GM19240 (cell line): ENCODE data around the gene TMOD1.
A peak's percentile ranks its signal among the peaks of the same experiment; 100 is the strongest.
"Not testable (repeated sequence)": the region's sequence is repeated elsewhere in the genome, so short reads cannot be mapped to it uniquely, and the experiment has no call there.

Experiments
- DNase-seq: peaks from one replicate; pipeline ENCODE4 v3.0.0; 2011; ENCODE audit warnings: low spot score; ENCODE audit not compliant: insufficient read length

The TMOD1 gene

GRCh38 chr9:97594381-97594921 is 93.0 kb downstream of the TMOD1 start:
- DNase-seq: no peak

- no peak for DNase-seq
These were observed 95.4 kb downstream of the TMOD1 start for GRCh38 chr9:97596906-97597305.

- DNase-seq: peak; percentile 55
These were observed 97.2 kb downstream of the TMOD1 start for GRCh38 chr9:97598461-97599288.

GRCh38 chr9:97599314-97599846 is 97.9 kb downstream of the TMOD1 start:
- no peak for DNase-seq

- DNase-seq: no peak
These were observed 99.2 kb downstream of the TMOD1 start for GRCh38 chr9:97600531-97601227.

- no peak for DNase-seq
These were observed 99.9 kb downstream of the TMOD1 start for GRCh38 chr9:97601228-97601898.

- DNase-seq: no peak
These were observed 101.0 kb downstream of the TMOD1 start for GRCh38 chr9:97602430-97602829.

- DNase-seq: no peak
These were observed 103.6 kb downstream of the TMOD1 start for GRCh38 chr9:97604901-97605645.

- DNase-seq: peak; percentile 36
These were observed 114.1 kb downstream of the TMOD1 start for GRCh38 chr9:97615439-97616072.

GRCh38 chr9:97617939-97618416 is 116.5 kb downstream of the TMOD1 start:
- DNase-seq: no peak

GRCh38 chr9:97620063-97620462 is 118.6 kb downstream of the TMOD1 start:
- DNase-seq: not testable (repeated sequence)

GRCh38 chr9:97622483-97622882 is 121.0 kb downstream of the TMOD1 start:
- not testable (repeated sequence) for DNase-seq

- DNase-seq: no peak
These were observed 122.5 kb downstream of the TMOD1 start for GRCh38 chr9:97623946-97624345.

- DNase-seq: no peak
These were observed 124.2 kb downstream of the TMOD1 start for GRCh38 chr9:97625620-97626019.

GRCh38 chr9:97627624-97628023 is 126.2 kb downstream of the TMOD1 start:
- no peak for DNase-seq

- no peak for DNase-seq
These were observed 127.2 kb downstream of the TMOD1 start for GRCh38 chr9:97628668-97629067.

- DNase-seq: no peak
These were observed 127.7 kb downstream of the TMOD1 start for GRCh38 chr9:97629156-97629555.

- DNase-seq: no peak
These were observed 129.1 kb downstream of the TMOD1 start for GRCh38 chr9:97630591-97630990.

- no peak for DNase-seq
These were observed 130.9 kb downstream of the TMOD1 start for GRCh38 chr9:97632248-97632984.
